ENCODE data around the gene PAX8. TPM values are rescaled to one million over a fixed set of nuclear protein-coding genes. Genes with fewer than 3 reads are reported as not detected.

PAX8 gene
- total and polyA plus RNA-seq, 2 experiments from 2014 or later, result 0.16 TPM; not detected in 1

- Histone ChIP-seq H3K9me2 (replicated peaks; ENCODE audit: insufficient read depth) (no peaks in the 10 kb centered on the region), H3K4me1 (ENCODE audit: insufficient read depth) (no peaks in the 10 kb centered on the region), H3K4me3 (no peak overlapping the region), H4K20me1 (ENCODE audit: insufficient read depth, poor library complexity, severe bottlenecking) (no peaks in the 10 kb centered on the region), H3K36me3 (replicated peaks; ENCODE audit: insufficient read depth, low read depth) (no peaks in the 10 kb centered on the region), H3K27me3 (peaks cover 3% of the 10 kb centered on the region), H2AFZ (no peak overlapping the region), H3K79me2 (no peaks in the 10 kb centered on the region), H3K4me2 (no peak overlapping the region), H3K9me3 (ENCODE audit: low read depth) (no peaks in the 10 kb centered on the region), H3K27ac (no peak overlapping the region)
- DNase-seq (ENCODE audit: low spot score), result no peak
- WGBS (ENCODE audit: low lambda C conversion rate, missing lambda C conversion rate), result 94% methylated on average over 7 of the region's 7 CpGs
- TF ChIP-seq EZH2 (IDR thresholded peaks at IDR 0.05; ENCODE audit: borderline replicate concordance), result no peak
- no peak for TF ChIP-seq EZH2phosphoT487 (IDR thresholded peaks at IDR 0.05; ENCODE audit: low read depth, severe bottlenecking, unreplicated experiment)
- TF ChIP-seq CTCF (IDR thresholded peaks at IDR 0.05; ENCODE audit: poor library complexity), result no peak
Measured at GRCh38 chr2:113251118-113251517, 27.6 kb downstream of the PAX8 start.

DNA sequence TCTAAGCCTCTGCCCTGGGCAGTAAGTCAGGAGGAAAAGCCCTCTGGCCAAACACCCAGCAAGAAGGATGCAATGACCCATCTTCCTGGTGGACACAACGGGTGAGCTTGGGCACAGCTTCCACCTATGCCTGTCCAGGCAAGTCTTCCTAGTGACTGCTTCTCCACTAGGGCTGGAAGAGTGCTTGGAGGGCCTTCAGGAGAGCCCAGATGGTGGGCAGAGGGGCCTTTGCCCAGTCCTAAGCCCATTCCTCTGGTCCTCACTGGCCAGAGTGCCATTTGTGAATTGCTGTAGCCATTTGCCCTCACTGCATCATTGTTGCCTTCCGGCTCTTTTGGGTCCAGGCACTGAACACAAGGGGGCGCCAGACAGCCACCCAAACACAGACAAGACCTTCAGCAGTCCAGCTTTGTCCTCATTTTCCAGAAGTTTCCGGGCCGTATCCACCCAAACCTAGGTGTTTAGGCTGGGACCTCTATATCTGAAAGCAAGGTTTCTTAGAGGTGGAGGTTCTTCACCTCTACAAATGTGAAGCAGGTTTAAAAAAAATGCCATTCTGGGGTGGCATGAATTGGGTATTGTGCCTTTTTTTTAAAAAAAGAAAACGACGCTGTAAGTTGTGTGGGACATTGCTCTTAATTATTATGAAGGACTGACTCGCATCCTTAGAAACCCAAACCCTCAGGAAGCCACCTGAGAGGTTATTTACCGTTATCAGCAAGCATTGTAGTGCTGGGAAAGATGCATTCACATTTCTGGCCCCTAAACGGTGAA is 29.5 kb downstream of the PAX8 start:
- WGBS (ENCODE audit: low lambda C conversion rate, missing lambda C conversion rate), result 61% methylated on average over 10 of the region's 10 CpGs
- TF ChIP-seq EZH2 (IDR thresholded peaks at IDR 0.05; ENCODE audit: borderline replicate concordance) (no peak), CTCF (IDR thresholded peaks at IDR 0.05; ENCODE audit: poor library complexity) (peak; percentile 86), EZH2phosphoT487 (IDR thresholded peaks at IDR 0.05; ENCODE audit: low read depth, severe bottlenecking, unreplicated experiment) (no peak)
- Histone ChIP-seq H3K4me2 (no peak overlapping the region), H4K20me1 (ENCODE audit: insufficient read depth, poor library complexity, severe bottlenecking) (no peaks in the 10 kb centered on the region), H3K27ac (no peak overlapping the region), H3K79me2 (no peaks in the 10 kb centered on the region), H3K4me3 (no peak overlapping the region), H3K4me1 (ENCODE audit: insufficient read depth) (no peaks in the 10 kb centered on the region), H3K36me3 (replicated peaks; ENCODE audit: insufficient read depth, low read depth) (no peaks in the 10 kb centered on the region), H3K9me2 (replicated peaks; ENCODE audit: insufficient read depth) (no peaks in the 10 kb centered on the region), H3K9me3 (ENCODE audit: low read depth) (no peaks in the 10 kb centered on the region), H2AFZ (peak overlapping the region; percentile 20), H3K27me3 (peaks cover 3% of the 10 kb centered on the region)
- peak; percentile 81 for DNase-seq (ENCODE audit: low spot score)

DNA sequence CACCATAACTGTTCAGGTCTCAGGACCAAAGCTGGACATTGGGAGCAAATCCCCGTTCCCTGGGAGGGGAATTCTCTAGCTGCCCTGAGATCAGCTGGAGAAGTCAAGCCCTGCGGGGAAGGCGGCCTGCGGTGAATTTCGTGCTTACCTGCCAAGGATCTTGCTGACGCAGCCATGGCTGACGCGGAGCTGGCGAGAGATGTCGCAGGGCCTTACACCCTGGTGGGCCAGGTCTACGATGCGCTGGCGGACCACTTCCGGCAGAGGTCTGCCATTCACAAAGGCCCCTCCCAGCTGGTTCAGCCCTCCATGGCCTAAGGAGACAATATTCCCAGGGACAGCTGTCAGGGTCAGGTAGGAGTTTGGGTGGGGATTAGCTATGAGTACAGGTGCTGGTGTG is 32.1 kb downstream of the PAX8 start:
- no peaks in the 10 kb centered on the region for H4K20me1 ChIP-seq (ENCODE audit: insufficient read depth, poor library complexity, severe bottlenecking)
- no peaks in the 10 kb centered on the region for H3K9me2 ChIP-seq (replicated peaks; ENCODE audit: insufficient read depth)
- no peak overlapping the region for H3K4me3 ChIP-seq
- peaks cover under 1% of the 10 kb centered on the region for H3K4me1 ChIP-seq (ENCODE audit: insufficient read depth)
- no peak overlapping the region for H2AFZ ChIP-seq
- no peaks in the 10 kb centered on the region for H3K79me2 ChIP-seq
- no peak for TF ChIP-seq EZH2phosphoT487 (IDR thresholded peaks at IDR 0.05; ENCODE audit: low read depth, severe bottlenecking, unreplicated experiment)
- TF ChIP-seq EZH2 (IDR thresholded peaks at IDR 0.05; ENCODE audit: borderline replicate concordance), result no peak
- no peak for TF ChIP-seq CTCF (IDR thresholded peaks at IDR 0.05; ENCODE audit: poor library complexity)
- H3K27ac ChIP-seq, result no peak overlapping the region
- DNase-seq (ENCODE audit: low spot score), result no peak
- no peaks in the 10 kb centered on the region for H3K36me3 ChIP-seq (replicated peaks; ENCODE audit: insufficient read depth, low read depth)
- no peaks in the 10 kb centered on the region for H3K27me3 ChIP-seq
- WGBS (ENCODE audit: low lambda C conversion rate, missing lambda C conversion rate), result 90% methylated on average over 14 of the region's 14 CpGs
- H3K9me3 ChIP-seq (ENCODE audit: low read depth), result no peaks in the 10 kb centered on the region
- H3K4me2 ChIP-seq, result no peak overlapping the region

Data from hepatocyte (in vitro differentiated cells).